MM.1S (cell line): ENCODE measurements around the gene FARSB.

Source experiments
- DNase-seq: peaks from one replicate; pipeline ENCODE4 v3.0.0-alpha.2; 2015
- H2AFZ ChIP-seq: fragments of 300-600 bp; sonication (generic); 2 replicates; pipeline ENCODE4 v1.6.0; 2016; ENCODE audit warnings: antibody characterized with exemption, low read length
- H3F3A ChIP-seq: fragments of 300-600 bp; sonication (generic); 2 replicates; pipeline ENCODE4 v1.6.1; 2016; ENCODE audit warnings: mild to moderate bottlenecking, antibody characterized with exemption, low read length, moderate library complexity, mixed read lengths; ENCODE audit not compliant: insufficient read depth
- H3K27ac ChIP-seq: fragments of 300-600 bp; sonication (generic); 2 replicates; pipeline ENCODE4 v1.5.1; 2016; ENCODE audit warnings: mild to moderate bottlenecking, low read length
- H3K27me3 ChIP-seq: fragments of 300-600 bp; sonication (generic); replicated peaks from 2 replicates; pipeline ENCODE4 v1.6.0; 2016; ENCODE audit warnings: low read length; ENCODE audit not compliant: insufficient read depth
- H3K36me3 ChIP-seq: fragments of 300-600 bp; sonication (generic); replicated peaks from 2 replicates; pipeline ENCODE4 v1.6.1; 2016; ENCODE audit warnings: mild to moderate bottlenecking, low read length, mixed read lengths; ENCODE audit not compliant: insufficient read depth
- H3K4me1 ChIP-seq: fragments of 300-600 bp; sonication (generic); 2 replicates; pipeline ENCODE4 v1.6.1; 2016; ENCODE audit warnings: low read length, mixed read lengths
- H3K4me2 ChIP-seq: fragments of 300-600 bp; sonication (generic); 2 replicates; pipeline ENCODE4 v1.6.0; 2016; ENCODE audit warnings: low read depth, low read length
- H3K4me3 ChIP-seq: fragments of 300-600 bp; sonication (generic); 2 replicates; pipeline ENCODE4 v1.5.1; 2016; ENCODE audit warnings: low read length, mixed read lengths
- H3K79me2 ChIP-seq: fragments of 300-600 bp; sonication (generic); 2 replicates; pipeline ENCODE4 v1.6.1; 2016; ENCODE audit warnings: mixed run types, low read length, mixed read lengths
- H3K9ac ChIP-seq: fragments of 300-600 bp; sonication (generic); 2 replicates; pipeline ENCODE4 v1.6.1; 2016; ENCODE audit warnings: low read length, mixed read lengths
- H3K9me2 ChIP-seq: fragments of 300-600 bp; sonication (generic); replicated peaks from 2 replicates; pipeline ENCODE4 v1.6.1; 2016; ENCODE audit warnings: mild to moderate bottlenecking, low read length, mixed read lengths; ENCODE audit not compliant: insufficient read depth
- H3K9me3 ChIP-seq: fragments of 300-600 bp; sonication (generic); replicated peaks from 2 replicates; pipeline ENCODE4 v1.6.1; 2016; ENCODE audit warnings: mild to moderate bottlenecking, low read length, mixed read lengths; ENCODE audit not compliant: insufficient read depth
- H4K20me1 ChIP-seq: fragments of 300-600 bp; sonication (generic); 2 replicates; pipeline ENCODE4 v1.6.1; 2016; ENCODE audit warnings: mild to moderate bottlenecking, low read length, moderate library complexity, mixed read lengths; ENCODE audit not compliant: insufficient read depth
- EZH2 ChIP-seq: fragments of 300-600 bp; sonication (generic); optimal IDR thresholded peaks from 2 replicates; pipeline ENCODE3; 2017; ENCODE audit warnings: low read depth, mild to moderate bottlenecking, antibody characterized with exemption, low read length, mixed read lengths
- EZH2phosphoT487 ChIP-seq: fragments of 300-600 bp; sonication (generic); IDR thresholded peaks from 2 replicates; pipeline ENCODE4 v1.6.1; 2018; ENCODE audit warnings: antibody characterized with exemption, low read length
- TF ChIP-seq, protein P1 (sequence below): fragments of 300-600 bp; sonication (generic); IDR thresholded peaks from 2 replicates; pipeline ENCODE4 v1.5.1; 2016; ENCODE audit warnings: antibody characterized with exemption, low read length, mixed read lengths

FARSB gene

DNA sequence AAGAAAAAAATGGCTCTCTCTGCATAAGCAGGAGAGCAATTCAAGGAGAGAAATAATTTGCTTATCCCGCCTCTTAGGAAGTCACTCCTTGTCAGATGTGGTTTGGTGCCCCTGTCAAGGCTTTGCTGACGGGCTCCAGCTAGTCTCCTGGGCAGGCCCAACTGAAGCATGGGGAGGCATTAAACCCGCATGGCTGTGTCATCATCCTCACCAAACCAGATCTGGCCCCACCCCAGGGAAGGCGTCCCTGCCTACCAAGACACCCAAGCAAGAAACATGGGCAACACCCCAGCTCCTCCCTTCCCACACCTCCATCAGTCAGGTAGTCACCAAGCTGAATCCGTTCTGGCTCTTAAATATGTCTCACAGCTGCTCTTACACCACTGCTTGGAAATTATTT, 123.6 kb downstream of the FARSB start:
- H3K79me2 ChIP-seq: no peaks in the 10 kb centered on the region
- no peak overlapping the region for H3K9ac ChIP-seq
- H3K4me2 ChIP-seq: no peak overlapping the region
- H3K9me2 ChIP-seq: no peaks in the 10 kb centered on the region
- no peak overlapping the region for H3K4me3 ChIP-seq
- H3F3A ChIP-seq: no peaks in the 10 kb centered on the region
- H4K20me1 ChIP-seq: no peaks in the 10 kb centered on the region
- no peak for DNase-seq
- no peak for TF ChIP-seq EZH2phosphoT487
- no peak for TF ChIP-seq EZH2
- TF ChIP-seq, protein P1, sequence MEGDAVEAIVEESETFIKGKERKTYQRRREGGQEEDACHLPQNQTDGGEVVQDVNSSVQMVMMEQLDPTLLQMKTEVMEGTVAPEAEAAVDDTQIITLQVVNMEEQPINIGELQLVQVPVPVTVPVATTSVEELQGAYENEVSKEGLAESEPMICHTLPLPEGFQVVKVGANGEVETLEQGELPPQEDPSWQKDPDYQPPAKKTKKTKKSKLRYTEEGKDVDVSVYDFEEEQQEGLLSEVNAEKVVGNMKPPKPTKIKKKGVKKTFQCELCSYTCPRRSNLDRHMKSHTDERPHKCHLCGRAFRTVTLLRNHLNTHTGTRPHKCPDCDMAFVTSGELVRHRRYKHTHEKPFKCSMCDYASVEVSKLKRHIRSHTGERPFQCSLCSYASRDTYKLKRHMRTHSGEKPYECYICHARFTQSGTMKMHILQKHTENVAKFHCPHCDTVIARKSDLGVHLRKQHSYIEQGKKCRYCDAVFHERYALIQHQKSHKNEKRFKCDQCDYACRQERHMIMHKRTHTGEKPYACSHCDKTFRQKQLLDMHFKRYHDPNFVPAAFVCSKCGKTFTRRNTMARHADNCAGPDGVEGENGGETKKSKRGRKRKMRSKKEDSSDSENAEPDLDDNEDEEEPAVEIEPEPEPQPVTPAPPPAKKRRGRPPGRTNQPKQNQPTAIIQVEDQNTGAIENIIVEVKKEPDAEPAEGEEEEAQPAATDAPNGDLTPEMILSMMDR: no peak
- no peak overlapping the region for H3K27ac ChIP-seq
- H3K4me1 ChIP-seq: no peaks in the 10 kb centered on the region
- no peaks in the 10 kb centered on the region for H3K36me3 ChIP-seq
- no peaks in the 10 kb centered on the region for H3K9me3 ChIP-seq
- H3K27me3 ChIP-seq: no peaks in the 10 kb centered on the region
- no peak overlapping the region for H2AFZ ChIP-seq

DNA sequence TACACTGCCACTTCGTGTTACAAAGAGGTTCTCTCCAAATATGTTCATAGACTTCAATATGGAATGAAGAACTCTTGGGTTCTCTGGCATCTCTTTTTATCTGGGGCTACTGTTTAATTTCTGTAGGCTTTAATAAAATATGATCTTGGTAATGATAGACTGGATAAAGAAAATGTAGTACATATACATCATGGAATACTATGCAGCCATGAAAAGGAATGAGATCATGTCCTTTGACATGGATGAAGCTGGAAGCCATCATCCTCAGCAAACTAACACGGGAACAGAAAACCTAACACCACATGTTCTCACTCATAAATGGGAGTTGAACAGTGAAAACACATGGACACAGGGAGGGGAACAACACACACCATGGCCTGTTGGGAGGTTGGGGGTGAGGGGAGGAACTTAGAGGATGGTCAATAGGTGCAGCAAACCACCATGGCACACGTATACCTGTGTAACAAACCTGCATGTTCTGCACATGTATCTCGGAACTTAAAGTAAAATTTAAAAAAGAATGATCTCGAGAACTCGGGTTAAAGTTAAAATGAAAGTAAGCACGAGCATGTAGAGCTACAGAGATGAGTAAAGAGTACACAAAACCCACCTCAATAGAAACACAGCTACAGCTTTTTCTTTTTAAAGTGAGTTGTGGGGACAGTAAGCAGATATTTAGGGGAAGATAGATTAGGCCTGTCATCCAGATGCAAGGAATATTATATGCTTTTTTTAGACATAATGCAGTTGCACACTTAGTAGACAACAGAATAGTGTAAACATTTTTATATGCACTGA, 129.2 kb downstream of the FARSB start:
- no peak for DNase-seq
- Histone ChIP-seq H3K36me3 (no peaks in the 10 kb centered on the region), H2AFZ (no peak overlapping the region), H3K27ac (no peak overlapping the region), H4K20me1 (no peaks in the 10 kb centered on the region), H3K27me3 (no peaks in the 10 kb centered on the region), H3K79me2 (no peaks in the 10 kb centered on the region), H3F3A (no peaks in the 10 kb centered on the region), H3K4me3 (no peak overlapping the region), H3K9me3 (no peaks in the 10 kb centered on the region), H3K4me2 (no peak overlapping the region), H3K4me1 (no peaks in the 10 kb centered on the region), H3K9me2 (no peaks in the 10 kb centered on the region), H3K9ac (no peak overlapping the region)
- TF ChIP-seq, protein P1: no peak
- TF ChIP-seq EZH2phosphoT487: no peak
- no peak for TF ChIP-seq EZH2

DNA sequence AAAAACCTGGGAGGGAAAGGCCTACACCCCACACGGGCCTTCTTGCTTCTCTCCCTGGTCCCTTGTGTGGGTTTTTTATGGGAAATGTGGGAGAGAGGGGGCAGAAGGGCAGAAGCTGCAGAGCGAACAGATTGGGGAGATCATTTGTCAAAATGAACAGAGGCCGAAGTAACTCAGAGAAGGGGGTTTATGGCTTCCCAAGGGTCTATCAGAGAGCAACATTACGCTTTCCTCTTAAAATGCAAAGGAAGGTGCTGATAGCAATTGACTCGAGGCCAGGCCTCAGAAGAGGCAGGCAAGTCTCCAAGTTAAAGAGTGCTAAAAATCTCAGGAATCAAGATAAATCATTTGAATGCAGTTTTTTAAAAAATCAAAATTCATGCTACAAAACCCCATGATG, 130.1 kb downstream of the FARSB start:
- no peak overlapping the region for H2AFZ ChIP-seq
- no peaks in the 10 kb centered on the region for H3K27me3 ChIP-seq
- no peaks in the 10 kb centered on the region for H4K20me1 ChIP-seq
- no peaks in the 10 kb centered on the region for H3F3A ChIP-seq
- H3K27ac ChIP-seq: no peak overlapping the region
- no peak overlapping the region for H3K4me2 ChIP-seq
- no peak overlapping the region for H3K4me3 ChIP-seq
- TF ChIP-seq EZH2: no peak
- TF ChIP-seq, protein P1: no peak
- TF ChIP-seq EZH2phosphoT487: no peak
- no peaks in the 10 kb centered on the region for H3K9me3 ChIP-seq
- no peaks in the 10 kb centered on the region for H3K36me3 ChIP-seq
- no peaks in the 10 kb centered on the region for H3K9me2 ChIP-seq
- no peaks in the 10 kb centered on the region for H3K4me1 ChIP-seq
- H3K9ac ChIP-seq: no peak overlapping the region
- no peaks in the 10 kb centered on the region for H3K79me2 ChIP-seq
- DNase-seq: no peak
